GM12878 (cell line): Measurements from ENCODE around the gene SRSF9.
"Not testable (repeated sequence)": the region's sequence is repeated elsewhere in the genome, so short reads cannot be mapped to it uniquely, and the experiment has no call there.

ENCODE experiments used
- JUND ChIP-seq: IDR thresholded peaks from 2 replicates; pipeline ENCODE4 v1.6.1; 2012; ENCODE audit warnings: low read depth, mild to moderate bottlenecking, low read length, improper control_type of control experiment, moderate library complexity
- MXI1 ChIP-seq: fragments of 150-350 bp; IDR thresholded peaks from 2 replicates; pipeline ENCODE4 v1.6.1; 2011; ENCODE audit warnings: low read depth, mild to moderate bottlenecking, inconsistent platforms, low read length, improper control_type of control experiment

- not testable (repeated sequence) for TF ChIP-seq MXI1, JUND
Observed at GRCh38 chr12:120519324-120519723, 49.8 kb upstream of the SRSF9 start.
